GM04504 (cell line): Measurements from ENCODE around the gene POP7.

Experiments
- DNase-seq: peaks from one replicate; pipeline ENCODE4 v3.0.0-alpha.2; 2012; ENCODE audit warnings: low read depth

The POP7 gene

GRCh38 chr7:100679129-100679926 is 26.6 kb upstream of the POP7 start:
- no peak for DNase-seq

GRCh38 chr7:100679927-100680575 is 25.9 kb upstream of the POP7 start:
- DNase-seq: no peak

- DNase-seq: no peak
These were observed 25.2 kb upstream of the POP7 start for GRCh38 chr7:100680576-100681271.

- no peak for DNase-seq
These were observed 24.3 kb upstream of the POP7 start for GRCh38 chr7:100681491-100682227.

GRCh38 chr7:100682228-100682741 is 23.6 kb upstream of the POP7 start:
- DNase-seq: no peak

GRCh38 chr7:100682991-100683658 is 22.8 kb upstream of the POP7 start:
- DNase-seq: no peak

- no peak for DNase-seq
These were observed 22.0 kb upstream of the POP7 start for GRCh38 chr7:100683659-100684533.

GRCh38 chr7:100684534-100685042 is 21.3 kb upstream of the POP7 start:
- DNase-seq: no peak

GRCh38 chr7:100685049-100685605 is 20.8 kb upstream of the POP7 start:
- no peak for DNase-seq

- no peak for DNase-seq
These were observed 20.2 kb upstream of the POP7 start for GRCh38 chr7:100685631-100686145.

- no peak for DNase-seq
These were observed 19.6 kb upstream of the POP7 start for GRCh38 chr7:100686201-100686821.

- DNase-seq: no peak
These were observed 19.1 kb upstream of the POP7 start for GRCh38 chr7:100686822-100687211.

GRCh38 chr7:100687261-100687660 is 18.7 kb upstream of the POP7 start:
- DNase-seq: no peak

GRCh38 chr7:100687751-100688300 is 18.1 kb upstream of the POP7 start:
- no peak for DNase-seq

GRCh38 chr7:100688326-100688860 is 17.5 kb upstream of the POP7 start:
- no peak for DNase-seq

GRCh38 chr7:100689230-100690135 is 16.4 kb upstream of the POP7 start:
- no peak for DNase-seq
